MM.1S (cell line): Measurements from ENCODE around the gene SORCS2.

Experiments used
- DNase-seq: peaks from one replicate; pipeline ENCODE4 v3.0.0-alpha.2; 2015
- H2AFZ ChIP-seq: fragments of 300-600 bp; sonication (generic); 2 replicates; pipeline ENCODE4 v1.6.0; 2016; ENCODE audit warnings: antibody characterized with exemption, low read length
- H3F3A ChIP-seq: fragments of 300-600 bp; sonication (generic); 2 replicates; pipeline ENCODE4 v1.6.1; 2016; ENCODE audit warnings: mild to moderate bottlenecking, antibody characterized with exemption, low read length, moderate library complexity, mixed read lengths; ENCODE audit not compliant: insufficient read depth
- H3K27ac ChIP-seq: fragments of 300-600 bp; sonication (generic); 2 replicates; pipeline ENCODE4 v1.5.1; 2016; ENCODE audit warnings: mild to moderate bottlenecking, low read length
- H3K27me3 ChIP-seq: fragments of 300-600 bp; sonication (generic); replicated peaks from 2 replicates; pipeline ENCODE4 v1.6.0; 2016; ENCODE audit warnings: low read length; ENCODE audit not compliant: insufficient read depth
- H3K36me3 ChIP-seq: fragments of 300-600 bp; sonication (generic); replicated peaks from 2 replicates; pipeline ENCODE4 v1.6.1; 2016; ENCODE audit warnings: mild to moderate bottlenecking, low read length, mixed read lengths; ENCODE audit not compliant: insufficient read depth
- H3K4me1 ChIP-seq: fragments of 300-600 bp; sonication (generic); 2 replicates; pipeline ENCODE4 v1.6.1; 2016; ENCODE audit warnings: low read length, mixed read lengths
- H3K4me2 ChIP-seq: fragments of 300-600 bp; sonication (generic); 2 replicates; pipeline ENCODE4 v1.6.0; 2016; ENCODE audit warnings: low read depth, low read length
- H3K4me3 ChIP-seq: fragments of 300-600 bp; sonication (generic); 2 replicates; pipeline ENCODE4 v1.5.1; 2016; ENCODE audit warnings: low read length, mixed read lengths
- H3K79me2 ChIP-seq: fragments of 300-600 bp; sonication (generic); 2 replicates; pipeline ENCODE4 v1.6.1; 2016; ENCODE audit warnings: mixed run types, low read length, mixed read lengths
- H3K9ac ChIP-seq: fragments of 300-600 bp; sonication (generic); 2 replicates; pipeline ENCODE4 v1.6.1; 2016; ENCODE audit warnings: low read length, mixed read lengths
- H3K9me2 ChIP-seq: fragments of 300-600 bp; sonication (generic); replicated peaks from 2 replicates; pipeline ENCODE4 v1.6.1; 2016; ENCODE audit warnings: mild to moderate bottlenecking, low read length, mixed read lengths; ENCODE audit not compliant: insufficient read depth
- H3K9me3 ChIP-seq: fragments of 300-600 bp; sonication (generic); replicated peaks from 2 replicates; pipeline ENCODE4 v1.6.1; 2016; ENCODE audit warnings: mild to moderate bottlenecking, low read length, mixed read lengths; ENCODE audit not compliant: insufficient read depth
- H4K20me1 ChIP-seq: fragments of 300-600 bp; sonication (generic); 2 replicates; pipeline ENCODE4 v1.6.1; 2016; ENCODE audit warnings: mild to moderate bottlenecking, low read length, moderate library complexity, mixed read lengths; ENCODE audit not compliant: insufficient read depth
- CTCF ChIP-seq: fragments of 300-600 bp; sonication (generic); IDR thresholded peaks from 2 replicates; pipeline ENCODE4 v1.5.1; 2016; ENCODE audit warnings: antibody characterized with exemption, low read length, mixed read lengths
- EZH2 ChIP-seq: fragments of 300-600 bp; sonication (generic); optimal IDR thresholded peaks from 2 replicates; pipeline ENCODE3; 2017; ENCODE audit warnings: low read depth, mild to moderate bottlenecking, antibody characterized with exemption, low read length, mixed read lengths
- EZH2phosphoT487 ChIP-seq: fragments of 300-600 bp; sonication (generic); IDR thresholded peaks from 2 replicates; pipeline ENCODE4 v1.6.1; 2018; ENCODE audit warnings: antibody characterized with exemption, low read length

SORCS2 gene

DNA sequence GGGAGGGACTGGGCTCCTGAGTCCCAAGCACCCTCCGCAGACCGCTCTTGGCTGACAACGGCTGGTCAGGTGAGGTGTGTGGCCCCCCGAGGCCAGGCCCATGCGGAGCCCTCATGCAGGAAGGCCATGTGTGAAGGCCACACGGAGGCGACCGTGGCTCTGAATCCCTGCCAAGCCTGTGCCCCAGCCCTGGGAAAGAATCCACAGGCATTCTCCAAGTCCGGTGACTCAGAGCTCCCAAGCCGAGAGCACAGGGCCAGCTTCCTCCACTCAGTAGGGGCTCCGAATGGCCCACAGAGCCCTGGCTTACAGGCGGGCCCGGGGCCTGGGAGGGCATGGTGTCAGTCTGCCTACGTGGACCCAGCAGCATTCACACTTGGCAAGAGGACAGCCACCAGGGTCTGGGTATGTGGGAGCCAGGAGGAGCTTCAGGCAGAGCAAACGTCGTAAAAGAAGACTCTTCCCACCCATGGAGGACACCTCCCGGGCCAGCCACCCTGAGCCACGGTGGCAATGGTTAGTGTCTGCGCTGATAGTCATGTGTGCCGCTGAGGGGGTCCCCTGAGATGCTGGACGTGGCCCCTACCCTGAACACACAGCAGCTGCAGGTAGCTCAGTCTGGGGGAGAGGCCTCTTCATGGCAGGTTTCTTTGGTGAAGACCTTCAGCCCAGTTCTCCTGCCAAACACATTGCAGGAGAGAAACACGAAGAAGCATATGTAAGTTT is 136.7 kb downstream of the SORCS2 start:
- H3F3A ChIP-seq: no peaks in the 10 kb centered on the region
- no peaks in the 10 kb centered on the region for H3K9me2 ChIP-seq
- DNase-seq: no peak
- H3K9me3 ChIP-seq: no peaks in the 10 kb centered on the region
- H3K9ac ChIP-seq: no peak overlapping the region
- H3K4me2 ChIP-seq: no peak overlapping the region
- H2AFZ ChIP-seq: no peak overlapping the region
- no peaks in the 10 kb centered on the region for H3K79me2 ChIP-seq
- no peak overlapping the region for H3K4me3 ChIP-seq
- H3K27me3 ChIP-seq: peaks cover 93% of the 10 kb centered on the region
- H4K20me1 ChIP-seq: no peaks in the 10 kb centered on the region
- H3K36me3 ChIP-seq: no peaks in the 10 kb centered on the region
- H3K27ac ChIP-seq: no peak overlapping the region
- no peaks in the 10 kb centered on the region for H3K4me1 ChIP-seq
- TF ChIP-seq EZH2phosphoT487: no peak
- no peak for TF ChIP-seq EZH2
- TF ChIP-seq CTCF: no peak

DNA sequence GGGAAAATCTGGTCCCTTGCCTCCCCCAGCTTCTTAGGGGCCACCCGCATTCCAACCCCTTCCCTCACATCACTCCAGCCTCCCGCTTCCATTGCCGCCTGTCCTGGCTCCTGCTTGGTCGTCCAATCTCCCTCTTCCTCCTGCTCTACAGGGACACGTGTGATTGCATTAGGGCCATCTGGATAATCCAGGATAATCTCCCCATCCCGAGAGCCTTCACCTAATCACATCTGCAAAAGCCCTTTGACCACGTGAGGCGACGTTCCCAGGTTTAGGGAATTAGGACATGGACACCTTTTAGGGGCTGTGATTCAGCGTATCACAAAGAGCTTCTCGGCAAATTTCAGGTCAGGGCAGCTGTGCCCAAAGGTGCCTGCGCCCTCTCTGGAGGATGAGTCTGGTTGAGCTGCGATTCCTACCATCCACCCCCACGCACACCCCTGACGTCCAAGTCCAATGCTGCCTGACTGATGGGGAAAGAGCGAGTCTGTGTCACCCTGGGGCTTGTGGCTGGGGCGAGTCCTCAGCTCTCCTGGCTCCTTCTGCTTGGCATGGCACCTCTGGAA is 137.8 kb downstream of the SORCS2 start:
- H3K4me3 ChIP-seq: no peak overlapping the region
- H3F3A ChIP-seq: no peaks in the 10 kb centered on the region
- no peak overlapping the region for H3K4me2 ChIP-seq
- no peak overlapping the region for H3K9ac ChIP-seq
- no peak for DNase-seq
- no peak overlapping the region for H2AFZ ChIP-seq
- H3K9me3 ChIP-seq: no peaks in the 10 kb centered on the region
- H3K4me1 ChIP-seq: no peaks in the 10 kb centered on the region
- TF ChIP-seq EZH2phosphoT487 (no peak), CTCF (no peak), EZH2 (no peak)
- H3K27ac ChIP-seq: no peak overlapping the region
- H3K9me2 ChIP-seq: no peaks in the 10 kb centered on the region
- H3K79me2 ChIP-seq: no peaks in the 10 kb centered on the region
- H4K20me1 ChIP-seq: no peaks in the 10 kb centered on the region
- no peaks in the 10 kb centered on the region for H3K36me3 ChIP-seq
- peaks cover 94% of the 10 kb centered on the region for H3K27me3 ChIP-seq

- no peaks in the 10 kb centered on the region for H3K4me1 ChIP-seq
- no peaks in the 10 kb centered on the region for H3K36me3 ChIP-seq
- H4K20me1 ChIP-seq: no peaks in the 10 kb centered on the region
- H3K79me2 ChIP-seq: no peaks in the 10 kb centered on the region
- no peak overlapping the region for H3K27ac ChIP-seq
- H3K27me3 ChIP-seq: peaks cover 94% of the 10 kb centered on the region
- H3K9ac ChIP-seq: no peak overlapping the region
- no peaks in the 10 kb centered on the region for H3K9me3 ChIP-seq
- no peak overlapping the region for H3K4me2 ChIP-seq
- TF ChIP-seq EZH2 (no peak), CTCF (no peak), EZH2phosphoT487 (no peak)
- no peaks in the 10 kb centered on the region for H3F3A ChIP-seq
- no peak overlapping the region for H3K4me3 ChIP-seq
- no peak for DNase-seq
- H3K9me2 ChIP-seq: no peaks in the 10 kb centered on the region
- no peak overlapping the region for H2AFZ ChIP-seq
Measured at GRCh38 chr4:7330811-7331681, 138.7 kb downstream of the SORCS2 start.
